GM10248 (cell line): ENCODE data around the gene SEL1L2.

Source experiments
- CTCF ChIA-PET: fragments of 300-600 bp; sonication (Branson Sonifier 250); formaldehyde crosslinking; extraction: SDS; loops from one replicate; lab custom pipeline; 2021; ENCODE audit warnings: antibody characterized with exemption; lab: Yijun Ruan, JAX
- POLR2A ChIA-PET: fragments of 350-650 bp; sonication (Branson Sonifier 250); formaldehyde crosslinking; extraction: SDS; loops from one replicate; lab custom pipeline; 2020; ENCODE audit warnings: antibody characterized with exemption; lab: Yijun Ruan, JAX
- DNase-seq: peaks from one replicate; pipeline ENCODE4 v3.0.0; 2012; ENCODE audit errors: extremely low spot score
- TF ChIP-seq, protein P1 (sequence below): IDR thresholded peaks from 2 replicates; pipeline ENCODE4 v1.5.1; 2012; ENCODE audit warnings: mild to moderate bottlenecking, low read depth; ENCODE audit errors: extremely low read depth, missing control alignments, control extremely low read depth

SEL1L2 gene

GRCh38 chr20:13816757-13817156, 173.7 kb downstream of the SEL1L2 start:
- TF ChIP-seq, protein P1, sequence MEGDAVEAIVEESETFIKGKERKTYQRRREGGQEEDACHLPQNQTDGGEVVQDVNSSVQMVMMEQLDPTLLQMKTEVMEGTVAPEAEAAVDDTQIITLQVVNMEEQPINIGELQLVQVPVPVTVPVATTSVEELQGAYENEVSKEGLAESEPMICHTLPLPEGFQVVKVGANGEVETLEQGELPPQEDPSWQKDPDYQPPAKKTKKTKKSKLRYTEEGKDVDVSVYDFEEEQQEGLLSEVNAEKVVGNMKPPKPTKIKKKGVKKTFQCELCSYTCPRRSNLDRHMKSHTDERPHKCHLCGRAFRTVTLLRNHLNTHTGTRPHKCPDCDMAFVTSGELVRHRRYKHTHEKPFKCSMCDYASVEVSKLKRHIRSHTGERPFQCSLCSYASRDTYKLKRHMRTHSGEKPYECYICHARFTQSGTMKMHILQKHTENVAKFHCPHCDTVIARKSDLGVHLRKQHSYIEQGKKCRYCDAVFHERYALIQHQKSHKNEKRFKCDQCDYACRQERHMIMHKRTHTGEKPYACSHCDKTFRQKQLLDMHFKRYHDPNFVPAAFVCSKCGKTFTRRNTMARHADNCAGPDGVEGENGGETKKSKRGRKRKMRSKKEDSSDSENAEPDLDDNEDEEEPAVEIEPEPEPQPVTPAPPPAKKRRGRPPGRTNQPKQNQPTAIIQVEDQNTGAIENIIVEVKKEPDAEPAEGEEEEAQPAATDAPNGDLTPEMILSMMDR, result no peak
- no peak for DNase-seq
- ChIA-PET CTCF (interaction anchor here (1.0 to 2.0 kb wide), 8 partner anchors 8 to 271 kb away, joined by 3 to 5 read pairs (median 4); no protein-coding TSS in a partner anchor), POLR2A (no interaction called here)

GRCh38 chr20:13814672-13815071, 175.7 kb downstream of the SEL1L2 start:
- ChIA-PET CTCF (interaction anchor here (1.0 to 2.7 kb wide), 2 partner anchors 17 to 51 kb away, joined by 3 to 6 read pairs; no protein-coding TSS in a partner anchor), POLR2A (no interaction called here)
- no peak for DNase-seq
- TF ChIP-seq, protein P1, result no peak

DNA sequence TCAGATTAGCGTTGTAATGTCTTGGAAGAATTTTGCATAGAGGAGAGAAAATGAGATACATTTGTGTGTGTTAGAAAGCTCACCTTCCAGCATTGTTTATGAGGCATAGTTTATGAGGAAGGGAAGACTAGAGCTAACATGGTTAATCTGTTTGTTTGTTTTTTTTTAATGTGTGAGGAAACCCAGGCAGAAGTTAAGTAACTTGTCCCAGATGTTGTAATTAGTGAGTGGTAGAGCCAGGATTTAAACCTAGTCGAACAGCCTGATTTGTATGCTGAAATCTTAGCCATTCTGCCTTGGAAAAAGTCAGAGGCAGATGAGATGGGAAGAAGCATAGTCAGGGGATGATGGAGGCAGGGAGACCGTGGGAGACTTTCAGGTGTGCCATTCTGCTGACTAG, 176.5 kb downstream of the SEL1L2 start:
- TF ChIP-seq, protein P1, result no peak
- ChIA-PET POLR2A (interaction anchor here (0.5 kb wide), 1 partner anchor 51 kb away, joined by 3 read pairs; no protein-coding TSS in a partner anchor), CTCF (interaction anchor here (2.7 kb wide), 1 partner anchor 16 kb away, joined by 6 read pairs; no protein-coding TSS in a partner anchor)
- DNase-seq, result no peak

DNA sequence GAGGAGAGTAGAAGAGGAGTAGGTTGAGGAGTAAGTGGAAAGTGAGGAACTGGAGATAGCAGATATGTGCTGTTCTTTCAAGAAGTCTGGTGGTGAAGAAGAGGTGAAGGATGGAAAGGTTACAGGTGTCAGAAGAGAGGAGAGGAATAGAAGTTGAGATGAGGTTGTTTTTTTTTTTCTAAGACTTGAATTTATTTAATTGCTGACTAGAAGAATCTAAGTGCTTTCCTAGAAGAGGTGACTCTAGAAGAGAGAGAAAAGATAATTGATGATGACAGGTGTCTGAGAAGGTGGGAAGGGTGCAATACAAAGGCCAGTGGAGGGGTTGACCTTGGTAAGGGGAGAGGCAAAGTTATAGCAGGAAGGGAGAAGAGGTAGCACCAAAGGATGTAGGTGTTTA, 180.0 kb downstream of the SEL1L2 start:
- no peak for DNase-seq
- POLR2A ChIA-PET, result no interaction called here
- TF ChIP-seq, protein P1, result no peak
- CTCF ChIA-PET, result interaction anchor here (0.9 to 5.1 kb wide), 4 partner anchors 10 to 30 kb away, joined by 3 to 33 read pairs (median 4); no protein-coding TSS in a partner anchor

DNA sequence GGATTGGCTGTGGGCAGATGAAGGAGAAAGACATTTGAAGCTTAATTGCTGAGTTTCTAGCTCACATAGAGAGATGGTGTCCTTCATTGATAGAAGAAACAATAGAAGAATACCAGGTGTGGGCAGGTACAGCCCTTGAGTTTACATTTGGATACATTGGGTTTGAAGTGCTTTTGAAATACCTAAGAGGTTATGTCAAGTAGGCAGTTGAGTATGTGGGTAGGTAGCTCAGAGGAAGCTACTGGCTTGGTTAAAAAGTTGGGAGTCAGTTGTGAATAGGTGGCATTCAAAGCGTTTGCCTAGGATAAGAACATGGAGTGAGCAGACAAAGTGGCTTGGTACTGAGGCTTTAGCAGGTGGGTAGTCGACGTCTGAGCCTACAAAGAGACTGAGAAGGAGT, 180.6 kb downstream of the SEL1L2 start:
- CTCF ChIA-PET, result interaction anchor here (0.9 to 5.1 kb wide), 5 partner anchors 10 to 31 kb away, joined by 3 to 33 read pairs (median 5); no protein-coding TSS in a partner anchor
- POLR2A ChIA-PET, result no interaction called here
- no peak for DNase-seq
- TF ChIP-seq, protein P1, result no peak

DNA sequence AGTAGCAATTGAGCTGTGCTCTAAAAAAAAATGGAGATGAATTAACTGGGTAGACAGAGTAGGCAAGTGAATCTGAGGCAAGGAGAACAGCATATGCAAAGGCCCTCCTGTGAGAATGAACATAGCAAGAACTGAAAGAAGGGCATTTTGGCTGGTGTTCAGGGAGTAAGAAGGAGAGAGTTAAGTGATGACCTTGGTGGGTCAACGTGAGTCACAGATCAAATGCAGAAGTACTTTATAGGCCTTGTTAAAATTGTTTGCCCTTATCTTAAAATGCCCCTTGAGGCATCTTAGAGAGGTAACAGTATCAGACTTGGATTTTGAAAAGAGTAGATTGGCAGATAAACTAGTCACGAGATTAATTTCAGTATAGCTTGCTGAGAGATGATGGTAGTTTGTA, 181.0 kb downstream of the SEL1L2 start:
- TF ChIP-seq, protein P1, result no peak
- no peak for DNase-seq
- ChIA-PET POLR2A (no interaction called here), CTCF (interaction anchor here (0.9 to 5.1 kb wide), 5 partner anchors 9 to 31 kb away, joined by 3 to 33 read pairs (median 5); no protein-coding TSS in a partner anchor)
